KBM-7 (cell line): ENCODE data around the gene LINGO1.
A peak's percentile ranks its signal among the peaks of the same experiment; 100 is the strongest.

Experiments used
- DNase-seq: peaks from one replicate; pipeline ENCODE4 v3.0.0-alpha.2; 2015
- in situ Hi-C: fragments of 300-500 bp; cut with MboI; formaldehyde crosslinking; loops from 2 replicates; pipeline ENCODE4 v1.14.3; 2020; ENCODE audit warnings: low sequenced_read_pairs, low pct_unique_long_range_greater_than_20kb, mixed read lengths

LINGO1 gene

DNA sequence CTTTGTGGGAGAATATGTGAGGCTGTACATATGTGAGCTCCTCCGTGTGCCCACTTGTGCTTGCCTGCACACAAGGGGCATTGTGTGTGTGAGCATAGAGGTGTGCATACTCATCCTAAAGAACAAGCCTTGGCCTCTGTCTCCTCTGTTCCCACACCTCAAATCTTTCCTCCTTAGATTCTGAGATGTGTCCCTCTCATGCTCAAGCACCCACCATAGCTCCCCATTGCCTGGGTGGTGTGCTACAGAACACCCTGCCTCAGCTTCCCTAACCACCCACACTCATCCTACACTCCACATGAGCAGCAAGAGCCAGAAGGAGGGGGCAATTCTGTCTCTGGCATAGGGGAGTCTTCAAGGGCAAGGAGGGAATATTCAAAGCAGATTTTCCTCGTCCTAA lies 27.7 kb downstream of the LINGO1 start:
- in situ Hi-C loops: no loop called here
- DNase-seq: no peak

DNA sequence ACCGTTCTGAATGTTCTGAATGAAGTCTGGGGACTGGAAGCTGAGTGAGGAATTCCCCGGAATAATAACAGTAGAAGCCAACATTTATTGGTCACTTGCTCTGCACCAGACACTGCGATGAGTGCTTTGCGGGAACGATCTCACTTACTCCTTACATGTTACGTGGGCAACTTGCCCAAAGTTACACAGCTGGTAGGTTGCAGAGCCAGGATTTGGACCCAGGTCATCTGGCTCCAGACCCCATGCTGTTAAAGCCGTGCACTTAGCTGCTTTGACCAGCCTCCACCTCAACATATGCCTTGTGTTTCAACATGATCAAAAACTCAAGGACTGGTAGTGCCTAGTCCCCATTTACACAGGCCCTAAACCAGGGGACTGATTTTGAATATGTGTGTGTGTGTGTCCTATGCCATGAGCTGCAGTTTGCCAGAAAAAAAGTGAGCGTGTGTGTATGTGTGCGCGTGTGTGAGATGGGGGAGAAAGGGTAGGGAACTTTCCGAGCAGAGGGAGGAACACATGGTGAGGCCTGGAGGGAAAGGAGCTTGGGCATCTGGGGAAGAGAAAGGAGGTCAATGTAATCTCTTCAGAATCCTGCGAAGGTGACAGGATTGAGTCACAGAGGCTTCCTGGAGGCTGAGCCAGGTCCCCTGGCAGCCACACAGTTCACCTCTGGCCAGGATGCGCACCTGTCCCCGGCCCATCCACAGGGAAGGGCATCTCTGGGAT lies 28.9 kb downstream of the LINGO1 start:
- no peak for DNase-seq
- in situ Hi-C loops: no loop called here

DNA sequence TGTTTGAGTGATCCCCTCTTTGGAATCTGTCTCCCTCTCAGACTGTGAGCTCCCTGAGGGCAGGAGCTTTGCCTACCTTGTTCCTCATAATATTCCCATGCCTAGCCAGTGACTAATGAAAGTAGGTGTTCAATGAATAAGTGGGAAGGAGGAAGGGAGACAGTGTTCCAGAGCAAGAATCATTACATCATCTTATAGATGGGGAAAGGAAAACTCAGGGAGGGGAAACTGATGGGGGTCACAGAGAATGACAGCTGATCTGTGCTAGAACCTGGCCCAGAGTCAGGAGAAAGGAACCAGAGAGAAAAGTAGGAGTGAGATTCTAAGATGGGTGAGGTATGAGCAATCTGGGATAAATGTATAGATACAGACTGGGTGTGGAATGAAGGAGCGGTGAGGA lies 29.9 kb downstream of the LINGO1 start:
- in situ Hi-C loops: no loop called here

DNA sequence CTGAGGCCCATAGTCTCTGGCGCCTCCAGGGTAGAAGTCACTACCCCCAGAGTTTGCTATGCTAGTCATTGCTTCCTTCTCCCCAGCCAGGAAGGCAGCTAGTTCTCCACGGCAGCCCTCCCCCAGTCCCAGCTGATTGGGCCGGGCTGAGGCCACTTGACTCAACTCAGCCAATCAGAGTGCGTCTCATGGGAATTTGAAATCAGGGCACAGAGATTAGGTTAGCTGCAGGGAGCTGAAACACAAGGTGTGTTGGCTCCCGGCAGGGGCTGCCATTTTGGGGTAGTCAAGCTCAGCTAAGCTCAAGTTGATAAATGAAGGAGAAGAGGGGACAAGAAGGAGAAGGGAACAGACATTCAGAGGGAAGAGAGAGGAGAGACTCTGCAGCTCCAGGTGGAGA lies 32.8 kb downstream of the LINGO1 start:
- in situ Hi-C loops: no loop called here
- peak; percentile 67 for DNase-seq

More for the DNA sequence above, 29.9 kb downstream of the LINGO1 start:
- DNase-seq: no peak

DNA sequence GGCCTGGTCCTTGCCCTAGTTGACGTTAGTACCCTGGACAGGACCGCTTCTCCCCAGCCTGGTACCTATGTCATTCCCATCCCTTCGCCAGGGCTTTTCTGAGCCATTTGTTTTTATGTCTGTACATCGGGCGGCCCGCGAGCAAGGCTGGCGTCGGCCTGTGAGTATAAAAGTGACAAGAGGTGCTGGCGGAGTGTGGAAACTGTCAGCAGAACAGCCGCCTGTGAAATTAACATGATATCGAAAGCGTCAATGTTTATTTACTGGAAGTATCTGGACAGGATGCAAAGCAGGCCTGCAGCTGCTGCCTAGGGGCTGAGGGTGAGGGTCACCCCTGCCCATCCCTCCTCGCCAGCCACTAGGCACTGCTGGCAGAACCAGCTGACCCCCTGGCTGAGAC lies 33.4 kb downstream of the LINGO1 start:
- in situ Hi-C loops: no loop called here
- no peak for DNase-seq

DNA sequence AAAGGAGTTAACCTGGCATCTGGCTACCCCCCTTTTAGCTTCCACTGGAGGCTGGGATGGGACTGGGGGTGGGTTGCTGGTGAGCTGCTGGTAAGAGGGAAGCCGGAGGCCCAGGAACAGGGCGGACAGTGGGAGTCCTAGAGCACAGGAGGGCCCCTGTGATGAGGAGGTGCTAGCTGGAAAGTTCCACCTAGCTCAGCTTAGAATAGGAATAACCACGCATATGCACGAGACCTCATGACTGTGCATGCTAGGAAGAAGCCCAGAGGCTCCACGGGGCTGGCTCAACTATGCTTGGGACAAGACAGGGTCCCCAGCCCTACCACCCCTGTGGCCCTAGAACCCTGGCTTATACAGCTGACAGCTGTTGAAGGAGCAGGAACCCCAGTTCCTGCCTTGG lies 34.1 kb downstream of the LINGO1 start:
- in situ Hi-C loops: no loop called here

DNA sequence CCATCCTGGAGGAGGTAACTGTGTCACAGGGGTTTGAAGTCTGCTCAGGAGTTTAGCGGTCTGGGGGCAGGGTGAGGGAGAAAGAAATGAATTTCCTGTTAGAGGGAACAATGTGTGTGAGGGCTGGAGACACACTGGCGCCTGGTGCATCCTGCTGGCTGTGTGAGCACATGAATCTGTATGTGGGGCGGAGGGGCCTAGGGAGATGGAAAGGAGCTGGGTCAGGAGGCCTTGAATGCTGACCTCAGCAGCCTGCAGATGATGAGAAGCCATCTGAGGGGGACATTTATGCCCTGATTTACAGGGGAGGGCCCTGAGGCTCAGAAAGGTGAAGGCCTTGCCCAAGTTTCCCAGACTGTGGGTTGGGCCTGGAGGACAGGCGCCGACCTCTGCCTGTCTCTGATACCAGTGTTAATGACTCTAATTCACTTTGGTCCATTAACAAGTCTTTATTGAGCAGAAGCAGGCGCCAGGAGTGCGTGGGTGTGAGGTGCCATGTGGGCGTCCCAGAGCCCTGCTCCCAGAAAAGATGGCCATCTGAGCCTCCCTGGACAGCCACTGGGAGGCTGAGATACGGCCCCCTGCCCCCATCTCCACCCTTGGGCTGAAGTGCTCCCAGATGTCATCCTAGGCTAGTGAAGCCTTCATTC lies 34.8 kb downstream of the LINGO1 start:
- DNase-seq: peak; percentile 48
- in situ Hi-C loops: no loop called here

More for the DNA sequence above, 34.1 kb downstream of the LINGO1 start:
- DNase-seq: no peak

DNA sequence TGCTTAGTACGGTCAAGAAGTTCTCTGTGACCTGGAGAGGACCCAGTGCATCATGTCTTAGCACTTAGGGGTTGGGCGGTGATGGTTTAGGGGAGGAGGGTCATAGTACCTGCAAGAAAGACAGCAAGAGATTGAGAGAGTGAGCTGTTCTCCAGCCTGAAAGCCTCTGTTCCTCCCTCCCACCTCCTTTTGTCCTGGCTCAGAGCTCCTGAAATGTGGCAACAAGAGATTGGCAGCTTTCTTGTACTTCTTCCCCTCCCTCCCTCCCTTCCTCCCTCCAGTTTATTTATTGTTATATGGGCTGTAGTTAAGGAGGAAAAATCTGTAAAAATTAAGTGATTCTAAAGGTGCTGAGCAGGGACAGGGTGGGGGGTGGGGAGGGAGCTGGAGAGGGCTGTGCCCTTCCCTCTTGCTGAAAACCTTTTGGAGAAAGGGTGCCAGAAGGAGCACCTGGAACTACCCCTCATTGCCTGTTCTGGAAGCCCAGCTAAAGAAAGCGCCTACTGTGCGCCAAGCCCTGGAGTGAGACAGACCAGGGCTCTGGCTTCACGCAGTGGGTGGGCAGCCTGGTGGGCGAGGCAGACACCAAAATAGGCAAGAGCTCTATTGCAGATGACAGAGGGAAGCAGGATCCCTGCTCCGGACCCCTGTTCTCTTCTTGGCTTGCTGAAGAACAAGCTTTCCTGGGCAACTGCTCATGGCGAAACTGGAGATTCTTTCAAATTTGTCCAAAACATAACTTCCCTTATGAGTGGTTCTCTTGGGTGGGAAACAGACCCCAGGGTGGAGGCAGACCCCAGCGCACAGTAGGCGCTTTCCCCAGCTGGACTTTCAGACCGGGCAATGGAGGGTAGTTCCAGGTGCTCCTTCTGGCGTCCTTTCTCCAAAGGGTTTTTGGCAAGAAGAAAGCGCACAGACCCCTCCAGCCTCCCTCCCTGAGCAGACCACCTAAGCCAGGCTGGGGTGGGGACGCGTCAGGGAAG lies 35.6 kb downstream of the LINGO1 start:
- DNase-seq: no peak
- in situ Hi-C loops: no loop called here

DNA sequence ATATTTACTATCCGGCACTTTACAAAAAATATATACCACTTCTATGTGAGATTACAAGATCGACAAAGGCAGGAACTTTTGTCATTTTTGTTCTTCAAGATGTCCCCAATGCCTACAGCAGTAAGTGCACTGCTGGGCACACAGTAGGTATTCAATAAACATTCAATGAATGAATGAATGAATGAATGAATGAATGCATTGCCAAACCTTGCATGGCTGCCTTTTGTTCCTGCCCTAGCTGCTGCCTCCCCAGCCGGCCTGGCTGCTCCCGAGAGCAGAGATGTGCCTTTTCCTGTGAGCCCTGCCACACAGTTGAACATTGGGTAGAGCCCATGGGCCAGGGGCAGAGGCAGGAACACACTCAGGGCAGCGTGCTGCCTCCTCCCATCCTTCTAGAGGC lies 37.5 kb downstream of the LINGO1 start:
- in situ Hi-C loops: no loop called here
- DNase-seq: no peak

DNA sequence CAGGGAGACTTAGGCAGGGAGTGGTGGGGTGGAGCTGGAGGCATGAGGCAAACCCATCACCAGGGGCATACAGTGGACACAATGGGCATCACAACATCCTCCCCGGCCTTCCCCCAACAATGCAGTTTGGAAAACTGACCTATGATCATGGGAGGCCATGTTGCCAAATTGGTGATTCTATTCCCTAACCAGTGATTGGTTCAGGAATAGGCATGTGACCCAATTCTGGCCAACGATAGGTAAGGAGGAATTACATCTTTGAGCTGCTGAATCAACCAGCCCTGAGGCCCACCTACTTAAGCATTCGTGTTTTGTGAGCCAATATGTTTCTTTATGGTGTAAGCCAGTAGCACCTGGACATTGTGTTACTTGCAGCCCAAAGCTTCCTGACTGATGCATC lies 40.0 kb downstream of the LINGO1 start:
- in situ Hi-C loops: no loop called here
- no peak for DNase-seq

DNA sequence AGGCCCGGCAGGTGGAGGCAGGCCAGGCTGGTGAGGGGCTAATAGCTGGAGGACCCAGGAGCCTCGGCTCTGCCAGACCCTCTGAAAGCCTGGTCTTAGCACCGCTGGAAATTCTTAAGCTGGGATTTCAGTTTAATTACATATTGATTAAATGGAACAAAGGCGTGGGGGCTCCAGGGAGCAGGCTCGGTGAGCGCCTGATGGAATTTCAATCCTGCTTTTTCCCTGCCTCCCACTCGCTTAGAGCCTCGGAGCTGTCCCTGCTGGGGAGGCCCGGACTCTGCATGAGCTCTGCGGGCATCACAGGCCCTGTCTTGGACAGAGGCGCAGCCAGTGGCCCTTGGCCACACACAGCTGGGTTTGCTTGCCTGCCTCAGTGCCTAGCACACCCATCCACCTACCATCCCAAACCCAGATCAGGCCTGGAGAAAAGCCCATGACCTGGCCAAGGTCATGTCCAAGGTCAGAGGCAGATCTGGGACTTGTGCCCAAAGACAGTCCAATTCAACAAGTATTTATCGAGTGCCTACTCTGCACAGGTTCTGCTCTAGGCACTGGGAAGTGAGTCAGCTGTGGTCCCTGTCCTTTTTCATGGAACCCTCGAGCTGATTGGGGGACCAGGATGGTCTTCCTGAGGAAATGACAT lies 40.6 kb downstream of the LINGO1 start:
- in situ Hi-C loops: no loop called here

DNA sequence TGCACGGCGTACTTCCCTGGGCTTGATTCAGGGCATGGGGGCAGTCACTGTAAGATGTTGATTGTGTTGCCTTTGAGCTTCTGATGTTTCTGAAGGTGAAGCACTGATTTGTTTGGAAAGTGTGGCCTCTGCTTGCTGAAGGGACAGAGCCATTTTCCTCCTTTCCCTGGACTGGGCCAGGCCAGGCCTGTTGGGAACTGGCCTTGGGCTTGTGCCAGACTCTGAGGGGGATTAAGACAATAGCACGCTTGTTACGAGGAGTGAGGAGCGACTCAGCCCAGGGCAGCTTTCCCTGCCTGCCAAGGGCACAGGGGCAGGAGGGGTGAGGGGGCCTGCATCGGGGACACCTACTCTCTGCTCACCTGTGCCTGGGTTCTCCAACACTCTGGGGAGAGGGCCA lies 42.9 kb downstream of the LINGO1 start:
- DNase-seq: no peak
- in situ Hi-C loops: loop anchor here (5.0 kb wide), 1 partner anchor 38 kb away; no protein-coding TSS in a partner anchor

More for the DNA sequence above, 40.6 kb downstream of the LINGO1 start:
- DNase-seq: no peak

DNA sequence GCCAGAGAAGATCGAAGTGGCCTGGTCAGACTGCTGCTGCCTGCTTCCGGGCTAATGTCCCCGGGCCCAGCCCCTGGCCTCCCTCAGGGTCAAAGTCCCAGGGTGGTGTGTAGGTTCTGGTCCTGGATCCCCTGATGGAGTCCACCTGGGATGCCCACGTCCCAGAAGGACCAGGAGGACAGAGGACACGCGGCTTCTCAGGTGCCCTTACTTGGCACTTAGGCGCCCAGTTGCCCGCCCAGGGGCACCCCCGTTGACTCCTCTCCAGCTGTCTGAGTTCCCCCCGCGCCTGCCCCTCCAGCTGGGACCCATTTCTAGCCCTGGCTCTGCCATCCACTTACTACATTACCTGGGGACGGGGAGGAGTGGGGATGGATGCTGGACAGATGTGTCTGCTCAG lies 44.6 kb downstream of the LINGO1 start:
- DNase-seq: no peak

DNA sequence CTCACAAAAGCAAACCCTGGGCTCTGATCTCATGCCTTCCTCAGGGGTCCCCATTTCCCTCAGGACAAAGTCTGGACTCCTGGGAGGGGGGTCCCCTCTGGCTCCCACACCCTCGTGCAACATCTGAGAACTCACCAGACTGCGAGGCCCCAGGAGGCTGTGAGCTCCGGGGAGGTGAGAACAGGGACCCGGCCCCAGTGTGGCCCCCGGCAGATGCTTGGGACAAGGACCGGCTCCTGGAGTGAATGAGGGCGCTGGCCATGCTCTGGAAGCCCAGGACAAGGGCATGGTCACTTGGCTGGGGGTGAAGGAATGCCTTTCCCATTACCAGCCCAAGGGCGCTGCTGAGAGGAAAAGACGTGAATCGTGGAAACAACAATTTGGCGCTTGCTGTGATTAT lies 48.0 kb downstream of the LINGO1 start:
- in situ Hi-C loops: loop anchor here (5.0 kb wide), 1 partner anchor 32 kb away; no protein-coding TSS in a partner anchor
- no peak for DNase-seq

More for the DNA sequence above, 44.6 kb downstream of the LINGO1 start:
- in situ Hi-C loops: loop anchor here (5.0 kb wide), 1 partner anchor 36 kb away; no protein-coding TSS in a partner anchor

DNA sequence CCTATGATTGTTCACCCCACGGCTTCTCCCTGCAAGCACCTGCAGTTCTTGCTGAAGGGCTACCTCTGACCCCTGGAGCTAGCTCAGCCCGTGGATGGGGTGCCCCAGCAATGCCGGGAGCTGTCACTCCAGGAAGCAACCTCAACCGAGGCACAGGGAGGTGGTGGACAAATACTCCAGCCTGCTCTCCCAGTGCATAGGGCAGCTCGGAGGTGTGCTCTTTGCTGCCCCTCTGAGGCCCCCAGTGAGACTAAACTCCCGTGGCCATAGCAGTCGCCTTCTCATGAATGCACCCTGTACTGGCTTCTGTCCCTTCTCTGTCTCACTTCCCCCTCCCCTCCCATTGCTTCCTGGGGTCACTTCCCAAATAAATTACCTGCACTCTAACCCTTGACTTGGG lies 48.5 kb downstream of the LINGO1 start:
- in situ Hi-C loops: no loop called here
- DNase-seq: peak; percentile 45

DNA sequence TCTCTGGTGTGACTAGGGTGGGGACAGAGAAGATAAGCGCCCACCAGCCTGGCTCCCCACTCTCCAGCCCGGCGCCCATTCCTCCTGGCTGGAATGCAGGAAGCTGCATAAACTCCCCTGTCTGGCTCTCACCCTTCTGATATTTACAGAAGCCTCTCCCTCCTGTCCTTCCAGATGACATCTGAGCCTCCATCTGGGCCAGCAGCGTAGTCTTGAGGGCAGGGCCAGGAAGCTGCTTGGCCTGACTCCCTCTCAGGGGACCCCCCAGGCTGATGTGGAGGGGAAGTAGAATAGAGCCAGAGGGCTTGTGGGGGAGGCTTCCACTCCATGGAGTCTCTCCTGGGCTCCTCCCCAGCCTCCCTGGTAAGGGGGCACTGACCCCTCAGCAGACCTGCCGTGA lies 49.9 kb downstream of the LINGO1 start:
- in situ Hi-C loops: no loop called here
- DNase-seq: no peak

DNA sequence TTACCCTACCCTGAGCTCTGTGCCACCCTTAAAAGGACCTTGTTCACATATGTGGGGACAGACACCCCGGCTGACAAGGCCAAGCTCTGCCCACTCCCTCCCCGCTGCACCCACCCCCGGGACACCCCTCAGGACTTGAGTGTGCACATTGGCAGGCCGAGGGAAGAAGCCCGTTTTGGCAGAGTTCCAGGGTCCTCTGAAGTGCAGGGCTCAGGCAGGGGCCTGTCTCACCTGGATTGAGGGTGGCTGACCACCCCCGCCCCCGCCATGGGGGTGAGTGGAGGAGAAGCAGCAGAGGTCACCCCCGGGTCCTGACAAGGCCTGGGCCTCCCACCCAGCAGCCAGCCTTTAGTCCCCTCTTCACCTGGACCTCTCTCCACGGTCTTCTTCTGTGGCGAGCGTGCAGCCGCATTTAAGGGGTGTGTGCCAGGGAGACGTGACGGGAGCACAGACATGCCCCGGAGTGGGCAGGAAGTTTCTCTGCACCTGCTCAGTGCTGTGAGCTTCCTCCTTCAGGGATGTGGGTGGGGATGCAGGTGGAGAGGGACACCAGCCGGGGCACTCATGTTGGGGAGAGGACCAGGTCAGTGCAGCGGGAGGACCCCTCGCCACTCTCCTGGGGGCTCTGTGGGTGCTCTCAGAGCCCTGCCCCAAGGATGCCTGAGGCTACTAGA lies 50.7 kb downstream of the LINGO1 start:
- in situ Hi-C loops: no loop called here
- no peak for DNase-seq

DNA sequence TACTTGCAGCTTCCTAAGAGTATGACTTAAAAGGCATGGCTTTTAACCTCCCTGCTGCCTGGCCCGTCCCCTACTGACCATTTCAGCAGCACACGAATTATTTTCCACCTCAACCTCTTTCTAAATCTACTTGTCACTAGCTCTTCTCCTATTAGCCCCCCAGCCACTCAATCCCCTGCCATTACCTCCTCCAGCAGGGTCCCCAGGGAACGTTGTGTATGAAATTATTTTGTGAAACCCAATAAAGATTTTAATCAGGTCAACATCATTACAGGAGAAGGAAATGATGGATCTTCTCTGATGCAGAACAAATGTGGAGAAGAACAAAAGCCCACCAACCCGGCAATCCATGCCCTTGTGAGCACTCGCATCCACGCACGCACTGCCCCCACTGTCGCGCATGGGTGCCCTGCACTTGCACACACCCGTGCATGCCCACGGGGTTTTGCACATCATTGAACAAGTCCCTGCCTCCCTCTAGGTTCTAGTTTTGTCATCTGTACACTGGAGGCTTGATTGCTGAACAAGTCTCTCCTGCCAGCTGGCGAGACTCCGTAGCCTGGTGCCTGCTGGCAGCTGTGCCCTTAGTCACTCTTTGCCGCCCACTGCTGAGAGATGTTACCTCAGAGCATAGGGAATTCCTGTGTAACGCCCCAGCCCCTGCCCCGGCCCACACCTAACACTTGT lies 51.6 kb downstream of the LINGO1 start:
- in situ Hi-C loops: no loop called here
- no peak for DNase-seq
